OCI-LY7 (cell line): ENCODE results near the gene CNTN5. TPM values are rescaled to one million over a fixed set of nuclear protein-coding genes. Genes with fewer than 3 reads are reported as not detected.

Experiments
- BruUV-seq: library from RNA; stranded (reverse); fragments of 400-500 nt; replicated peaks from 2 replicates; lab custom pipeline; 2021; lab: Mats Ljungman, UMichigan
- CTCF ChIA-PET: fragments of 300-600 bp; sonication (Branson Sonifier 250); formaldehyde crosslinking; loops from one replicate; lab custom pipeline; 2022; ENCODE audit warnings: antibody characterized with exemption; ENCODE audit not compliant: unreplicated experiment; lab: Charles Lee
- POLR2A ChIA-PET: fragments of 300-600 bp; sonication (Branson Sonifier 250); formaldehyde crosslinking; loops from one replicate; lab custom pipeline; 2022; ENCODE audit warnings: antibody characterized with exemption; lab: Charles Lee
- DNase-seq: peaks from one replicate; pipeline ENCODE4 v3.0.0-alpha.2; 2015; ENCODE audit warnings: low spot score
- H2AFZ ChIP-seq: fragments of 200-600 bp; sonication (generic), shearing (Covaris generic); 2 replicates; pipeline ENCODE4 v1.6.1; 2014; ENCODE audit warnings: mild to moderate bottlenecking, antibody characterized with exemption, low read length, moderate library complexity
- H3K27ac ChIP-seq: fragments of 200-600 bp; sonication (generic); 2 replicates; pipeline ENCODE4 v1.5.1; 2014; ENCODE audit warnings: mixed run types, low read depth, mild to moderate bottlenecking, moderate library complexity, low read length, inconsistent platforms; ENCODE audit not compliant: poor library complexity, severe bottlenecking
- H3K36me3 ChIP-seq: fragments of 200-600 bp; sonication (generic); 2 replicates; pipeline ENCODE4 v1.6.1; 2014; ENCODE audit warnings: mild to moderate bottlenecking, antibody characterized with exemption, low read length, moderate library complexity, mixed read lengths; ENCODE audit not compliant: insufficient read depth
- H3K4me1 ChIP-seq: fragments of 200-600 bp; sonication (generic); 2 replicates; pipeline ENCODE4 v1.5.1; 2014; ENCODE audit warnings: mild to moderate bottlenecking, low read length; ENCODE audit not compliant: insufficient read depth, poor library complexity, severe bottlenecking
- H3K4me2 ChIP-seq: fragments of 200-600 bp; sonication (generic); 2 replicates; pipeline ENCODE4 v1.6.1; 2014; ENCODE audit warnings: mild to moderate bottlenecking, low read length
- H3K4me3 ChIP-seq: fragments of 200-600 bp; sonication (generic); 2 replicates; pipeline ENCODE4 v1.5.1; 2014; ENCODE audit warnings: mild to moderate bottlenecking, low read depth, low read length; ENCODE audit not compliant: poor library complexity, severe bottlenecking
- H3K79me2 ChIP-seq: fragments of 200-600 bp; sonication (generic); 2 replicates; pipeline ENCODE4 v1.6.1; 2016; ENCODE audit warnings: low read depth, mild to moderate bottlenecking, low read length, moderate library complexity, mixed read lengths; ENCODE audit not compliant: insufficient read depth
- H3K9me2 ChIP-seq: fragments of 200-600 bp; sonication (generic); 2 replicates; pipeline ENCODE4 v1.6.1; 2016; ENCODE audit warnings: mild to moderate bottlenecking, low read length, mixed read lengths; ENCODE audit not compliant: insufficient read depth
- H3K9me3 ChIP-seq: fragments of 200-600 bp; sonication (generic); 2 replicates; pipeline ENCODE4 v1.6.1; 2014; ENCODE audit warnings: mild to moderate bottlenecking, mixed run types, low read length, mixed read lengths
- H4K20me1 ChIP-seq: fragments of 200-600 bp; sonication (generic); 2 replicates; pipeline ENCODE4 v1.6.1; 2014; ENCODE audit warnings: mild to moderate bottlenecking, antibody characterized with exemption, low read length, moderate library complexity, mixed read lengths; ENCODE audit not compliant: insufficient read depth
- CTCF ChIP-seq: fragments of 200-600 bp; sonication (generic); conservative IDR thresholded peaks from 2 replicates; pipeline ENCODE4 v1.5.1; 2014; ENCODE audit warnings: mild to moderate bottlenecking, antibody characterized with exemption, low read length, moderate library complexity, mixed read lengths
- EZH2phosphoT487 ChIP-seq: fragments of 200-600 bp; sonication (generic); IDR thresholded peaks from 2 replicates; pipeline ENCODE4 v1.6.1; 2018; ENCODE audit warnings: low read depth, borderline replicate concordance, mild to moderate bottlenecking, mixed run types, antibody characterized with exemption, low read length, moderate library complexity, mixed read lengths
- intact Hi-C: fragments of 100-400 bp; cut with micrococcal nuclease; formaldehyde crosslinking; loops from one replicate; pipeline ENCODE4 v1.10.0; 2022; ENCODE audit not compliant: unreplicated experiment
- total RNA-seq, 2 experiments: library from RNA; depleted of rRNA in 1 of 2; stranded (reverse); fragments of >200 nt in 1 of 2; shearing (Covaris generic) in 1 of 2; gene quantifications; 2 replicates each; pipeline ENCODE4 v1.2.3, GENCODE V29; 2014 to 2022

CNTN5 gene
- total RNA-seq, 2 experiments from 2014 or later = not detected

GRCh38 chr11:99184146-99184545, 163.4 kb downstream of the CNTN5 start:
- H3K27ac ChIP-seq = no peak overlapping the region
- no peaks in the 10 kb centered on the region for H4K20me1 ChIP-seq
- H3K9me3 ChIP-seq = no peaks in the 10 kb centered on the region
- TF ChIP-seq EZH2phosphoT487 (no peak), CTCF (no peak)
- intact Hi-C loops = no loop called here
- no peak overlapping the region for H3K4me3 ChIP-seq
- CTCF ChIA-PET = no interaction called here
- H3K36me3 ChIP-seq = no peaks in the 10 kb centered on the region
- POLR2A ChIA-PET = no interaction called here
- no peaks in the 10 kb centered on the region for H3K79me2 ChIP-seq
- BruUV-seq = no TSS peak
- H3K4me1 ChIP-seq = no peaks in the 10 kb centered on the region
- H2AFZ ChIP-seq = no peak overlapping the region
- no peaks in the 10 kb centered on the region for H3K9me2 ChIP-seq
- DNase-seq = no peak
- H3K4me2 ChIP-seq = no peak overlapping the region

- TF ChIP-seq CTCF = no peak
- no peak for TF ChIP-seq EZH2phosphoT487
- Histone ChIP-seq H3K9me2 (no peaks in the 10 kb centered on the region), H3K36me3 (no peaks in the 10 kb centered on the region), H3K4me2 (no peak overlapping the region), H3K4me3 (no peak overlapping the region), H3K27ac (no peak overlapping the region), H4K20me1 (no peaks in the 10 kb centered on the region), H2AFZ (no peak overlapping the region), H3K9me3 (no peaks in the 10 kb centered on the region), H3K79me2 (no peaks in the 10 kb centered on the region), H3K4me1 (no peaks in the 10 kb centered on the region)
- ChIA-PET CTCF (no interaction called here), POLR2A (no interaction called here)
- intact Hi-C loops = no loop called here
- no TSS peak for BruUV-seq
- no peak for DNase-seq
Observed at GRCh38 chr11:99188221-99188620, 167.5 kb downstream of the CNTN5 start.

- BruUV-seq = no TSS peak
- no peaks in the 10 kb centered on the region for H3K9me3 ChIP-seq
Observed at GRCh38 chr11:99192716-99193115, 172.0 kb downstream of the CNTN5 start.

More at GRCh38 chr11:99192716-99193115, 172.0 kb downstream of the CNTN5 start:
- POLR2A ChIA-PET = interaction anchor here (0.7 kb wide), 1 partner anchor 54 kb away, joined by 5 read pairs; no protein-coding TSS in a partner anchor
- Histone ChIP-seq H3K79me2 (no peaks in the 10 kb centered on the region), H3K9me2 (no peaks in the 10 kb centered on the region), H3K4me1 (no peaks in the 10 kb centered on the region), H3K4me2 (no peak overlapping the region), H4K20me1 (no peaks in the 10 kb centered on the region), H3K27ac (no peak overlapping the region), H3K36me3 (no peaks in the 10 kb centered on the region), H2AFZ (no peak overlapping the region), H3K4me3 (no peak overlapping the region)
- intact Hi-C loops = no loop called here
- CTCF ChIA-PET = no interaction called here
- TF ChIP-seq EZH2phosphoT487 (no peak), CTCF (no peak)
- no peak for DNase-seq
